Stimulated activated CD8-positive, alpha-beta memory T cell treated with anti-CD3 and anti-CD28 coated beads, Interleukin-2, amount 100 ng/mL, for 1 hour (primary cell): ENCODE data around the gene CMC2.
A peak's percentile ranks its signal among the peaks of the same experiment; 100 is the strongest.

Experiments
- DNase-seq, 2 donors: peaks; one replicate each; pipeline ENCODE4 v3.0.0-alpha.2; 2020; ENCODE audit warnings: low read depth in 2 of 2

Gene CMC2

DNA sequence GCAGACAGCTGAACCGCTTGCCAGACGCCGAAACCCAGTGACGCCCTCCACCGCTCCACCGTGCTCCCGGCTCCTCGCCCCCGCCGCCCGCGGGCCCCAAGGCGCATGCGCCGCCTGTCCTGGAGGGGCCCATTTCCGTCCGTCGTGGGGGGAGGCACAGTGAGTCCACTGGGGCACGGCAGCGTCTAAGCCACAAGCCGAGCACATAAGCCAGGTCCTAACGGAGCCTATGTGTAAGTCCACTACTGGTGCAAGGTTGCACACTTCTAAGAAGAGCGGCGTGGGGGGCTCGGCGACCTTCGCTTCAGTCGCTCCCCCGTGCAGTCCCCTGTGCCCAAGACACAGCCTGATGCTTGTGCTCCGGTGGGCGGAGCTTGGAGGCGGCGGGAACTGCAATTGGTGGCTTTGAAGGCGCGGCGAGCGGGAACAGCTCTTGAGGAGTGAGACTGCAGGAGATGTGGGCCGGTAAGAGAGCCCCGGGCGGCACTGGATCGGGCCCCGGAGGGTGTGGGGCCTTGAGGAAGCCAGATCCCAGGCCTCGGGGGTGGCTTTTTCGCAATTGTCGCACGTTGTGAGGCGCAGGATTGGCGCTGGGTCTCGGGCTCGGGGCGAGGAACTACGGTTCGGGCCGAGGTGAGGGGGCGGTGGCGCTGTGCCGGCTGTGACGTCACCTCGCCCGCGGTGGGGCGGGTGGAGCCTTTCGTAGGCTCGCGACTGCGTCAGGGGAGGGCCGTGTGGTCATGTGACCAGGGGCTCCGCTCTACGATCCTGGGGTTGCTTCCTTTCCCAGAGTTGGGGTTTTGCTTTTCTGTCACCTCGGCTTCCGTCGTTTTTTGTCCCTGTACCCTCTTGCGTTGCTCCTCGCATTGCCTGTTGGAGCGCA lies at the start of gene CMC2, which contains the start of gene CENPN:
Gene CMC2 (minus strand): TSS at position 73 of the 883 bp plus-strand sequence. CDS start 9,491 bp downstream, outside the sequence.
Gene CENPN (plus strand): TSS at position 402 of the 883 bp plus-strand sequence. CDS start 4,726 bp downstream, outside the sequence.
- peak; percentile 92 to 97 for DNase-seq

DNA sequence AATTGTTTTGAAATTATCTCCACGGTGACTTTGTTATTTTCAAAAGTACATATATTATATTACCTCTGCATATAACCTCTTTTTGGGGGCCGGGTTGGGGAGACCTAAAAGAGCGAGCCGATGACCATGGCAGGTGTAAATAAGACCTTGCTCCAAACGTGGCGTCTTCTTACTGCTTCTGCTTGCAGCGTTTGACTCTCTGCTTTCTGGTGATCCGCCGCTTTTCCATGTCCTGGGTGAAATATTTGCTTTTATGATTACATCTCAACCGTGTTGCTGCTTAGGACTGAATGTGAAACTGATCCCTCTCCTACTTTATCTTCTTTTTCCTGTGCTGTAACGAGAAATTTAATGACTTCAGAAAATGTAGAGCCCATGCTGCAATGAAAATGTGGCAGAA lies 47.1 kb upstream of the CMC2 start:
- no peak for DNase-seq

DNA sequence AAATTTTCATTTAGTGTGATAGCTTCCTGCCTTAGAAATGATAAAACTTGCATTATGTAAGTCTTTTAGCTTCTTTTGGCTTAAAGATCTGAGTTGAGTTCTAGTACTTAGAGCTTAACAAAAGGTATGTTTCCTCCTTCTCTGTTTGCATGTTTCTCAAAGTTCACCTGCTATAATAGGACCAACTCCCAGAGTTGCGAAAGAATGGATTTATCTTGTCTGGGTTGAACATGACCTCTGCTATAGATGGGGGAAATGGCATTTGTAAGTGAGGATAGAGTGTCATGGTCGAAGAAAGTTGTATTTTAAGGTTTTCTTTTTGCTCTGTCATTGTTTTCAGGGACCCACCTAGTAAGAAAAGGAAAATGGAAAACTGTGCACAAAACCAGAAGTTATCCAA lies 36.1 kb upstream of the CMC2 start:
- no peak for DNase-seq

DNA sequence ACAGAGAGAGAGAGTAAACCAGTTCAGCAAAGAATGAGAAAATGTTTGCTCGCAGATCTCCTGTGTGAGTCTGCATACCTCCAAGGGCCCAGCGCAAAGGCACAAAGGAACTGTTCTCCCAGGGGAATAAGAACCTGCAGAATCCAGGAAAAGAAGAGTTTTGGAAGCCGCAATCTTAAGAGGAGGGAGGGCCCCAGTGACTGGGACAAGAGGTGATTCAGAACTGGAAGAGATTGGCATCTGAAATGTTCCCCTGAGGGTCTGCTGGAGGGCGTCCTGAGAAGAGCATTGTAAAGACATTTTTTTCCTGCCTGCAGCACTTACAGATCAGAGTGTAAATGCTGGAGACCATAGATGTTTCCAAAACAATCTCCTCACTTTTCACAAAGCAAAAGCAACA lies 35.0 kb upstream of the CMC2 start:
- DNase-seq = no peak

DNA sequence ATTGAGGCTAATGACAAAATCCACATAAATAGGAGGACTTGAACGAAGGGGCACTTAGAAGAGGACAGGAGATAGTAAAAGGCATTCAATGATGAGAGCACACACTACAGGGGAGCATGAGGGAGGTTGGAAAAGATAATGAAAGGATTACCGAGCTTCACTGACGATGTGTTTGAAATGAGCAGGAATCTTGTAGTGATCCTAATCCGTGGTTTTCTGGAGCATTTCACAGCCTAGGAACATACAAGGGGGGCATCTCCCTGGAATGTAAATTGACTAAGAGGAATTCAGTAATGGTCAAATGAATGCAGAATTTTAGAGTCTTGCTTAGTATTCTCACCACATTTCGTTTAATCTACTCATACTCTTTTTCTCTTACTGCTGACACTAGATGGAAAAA lies 34.2 kb upstream of the CMC2 start:
- DNase-seq = no peak

DNA sequence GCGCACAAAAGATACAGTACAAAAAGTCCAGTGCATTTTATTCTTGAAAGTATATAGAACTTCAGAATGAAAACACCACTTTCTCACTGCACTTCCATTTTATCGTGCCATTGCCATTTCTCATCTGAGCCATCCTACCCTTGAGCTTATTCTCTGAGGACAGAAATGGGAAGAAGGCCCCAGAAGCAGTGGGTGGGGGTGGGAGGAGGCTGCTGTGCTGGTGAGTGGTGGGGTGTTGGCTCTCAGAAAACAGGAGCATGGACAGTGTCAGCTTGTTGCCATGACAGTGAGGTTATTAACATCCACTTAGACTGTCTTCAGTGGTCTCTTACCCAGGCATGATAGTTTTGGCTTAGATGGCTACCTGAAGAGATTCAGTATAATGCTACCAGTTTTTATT lies 33.4 kb upstream of the CMC2 start:
- DNase-seq = no peak

DNA sequence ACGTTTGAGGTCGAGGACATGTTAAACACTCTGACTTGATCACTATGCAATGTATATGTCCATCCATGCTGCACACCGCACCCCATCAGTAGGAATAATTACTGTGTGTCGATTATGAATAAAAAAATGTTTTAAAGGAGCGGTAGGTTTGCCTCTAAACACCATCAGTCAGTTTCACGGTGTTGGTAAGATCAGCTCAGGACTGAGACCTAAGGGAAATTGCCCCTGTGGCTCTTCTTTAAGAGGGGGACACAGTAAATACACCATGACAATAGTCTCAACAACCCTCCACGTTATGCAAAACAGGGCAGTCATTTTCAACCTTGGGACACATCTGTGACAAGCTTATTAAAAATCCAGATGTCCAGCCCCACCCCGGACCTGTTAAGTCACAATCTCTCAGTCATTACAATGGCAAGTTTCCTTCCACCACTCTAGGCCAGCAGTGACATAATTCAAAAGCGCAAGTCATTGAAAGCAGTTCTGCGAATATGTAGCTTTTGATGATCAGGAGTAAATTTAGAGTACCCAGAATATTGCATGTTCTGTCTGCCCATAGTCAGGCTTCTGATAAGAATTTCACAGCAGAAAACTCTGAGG lies 30.2 kb upstream of the CMC2 start:
- no peak for DNase-seq

DNA sequence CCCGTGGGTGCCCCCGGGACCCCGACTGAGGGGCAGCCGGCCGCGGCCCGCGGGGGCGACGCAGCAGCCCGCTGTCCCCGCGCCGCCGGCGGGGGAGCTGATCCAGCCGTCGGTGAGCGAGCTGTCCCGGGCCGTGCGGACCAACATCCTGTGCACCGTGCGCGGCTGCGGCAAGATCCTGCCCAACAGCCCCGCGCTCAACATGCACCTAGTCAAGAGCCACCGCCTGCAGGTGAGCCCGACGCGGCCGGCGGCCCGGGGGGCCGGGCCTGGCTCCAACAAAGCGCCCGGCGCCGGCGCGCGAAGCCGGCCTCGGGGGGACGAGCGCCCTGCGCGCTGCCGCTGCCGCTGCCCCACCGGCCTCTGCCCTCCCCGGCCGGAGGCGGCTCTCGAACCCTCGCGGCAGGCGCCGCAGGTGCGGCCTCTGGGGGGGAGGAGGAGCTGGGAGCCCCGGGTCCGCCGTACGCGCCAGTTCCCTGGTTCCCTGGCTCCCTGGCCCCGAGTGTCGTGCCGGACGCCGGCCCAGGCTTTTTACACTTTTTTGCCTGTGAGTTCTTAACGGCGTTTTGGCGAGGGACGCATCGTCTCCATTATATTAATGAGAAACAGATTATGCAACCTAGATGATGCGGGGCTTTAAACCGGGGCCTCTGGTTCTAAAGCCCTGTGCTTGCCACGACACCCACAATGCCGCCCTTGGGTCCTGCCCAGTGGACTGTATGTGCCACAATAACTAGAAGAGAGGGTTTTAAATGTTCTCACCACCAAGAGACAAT lies 29.5 kb upstream of the CMC2 start:
- no peak for DNase-seq

DNA sequence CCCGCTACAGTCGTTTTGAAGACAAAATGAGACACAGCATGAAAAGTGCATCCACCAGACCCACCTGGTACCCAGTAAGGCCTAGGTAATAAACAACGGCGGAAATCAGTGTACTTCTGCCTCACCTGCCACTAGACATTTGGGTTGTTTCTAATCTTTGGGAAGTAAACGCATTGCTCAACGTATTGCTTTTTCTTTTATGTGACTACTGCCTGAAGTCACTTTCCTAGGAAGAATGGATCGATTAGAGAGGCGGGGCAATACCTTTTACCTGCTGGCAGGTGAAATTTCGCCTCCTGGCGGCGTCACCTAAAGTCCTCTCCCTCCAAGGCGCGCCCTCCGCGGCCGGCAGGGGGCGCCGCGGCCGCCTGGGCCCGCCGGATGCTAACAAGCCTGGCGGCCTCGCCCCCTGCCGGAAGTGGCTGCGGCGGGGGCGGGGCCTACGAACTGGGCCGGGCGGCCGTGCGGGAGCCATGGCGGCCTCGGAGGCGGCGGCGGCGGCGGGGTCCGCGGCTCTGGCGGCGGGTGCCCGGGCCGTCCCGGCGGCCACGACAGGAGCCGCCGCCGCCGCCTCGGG lies 28.8 kb upstream of the CMC2 start, which contains the start of gene ATMIN:
Gene ATMIN (plus strand): TSS at position 445 of the 577 bp plus-strand sequence. CDS start 29 bp downstream, at position 474.
- peak; percentile 75 to 82 for DNase-seq

DNA sequence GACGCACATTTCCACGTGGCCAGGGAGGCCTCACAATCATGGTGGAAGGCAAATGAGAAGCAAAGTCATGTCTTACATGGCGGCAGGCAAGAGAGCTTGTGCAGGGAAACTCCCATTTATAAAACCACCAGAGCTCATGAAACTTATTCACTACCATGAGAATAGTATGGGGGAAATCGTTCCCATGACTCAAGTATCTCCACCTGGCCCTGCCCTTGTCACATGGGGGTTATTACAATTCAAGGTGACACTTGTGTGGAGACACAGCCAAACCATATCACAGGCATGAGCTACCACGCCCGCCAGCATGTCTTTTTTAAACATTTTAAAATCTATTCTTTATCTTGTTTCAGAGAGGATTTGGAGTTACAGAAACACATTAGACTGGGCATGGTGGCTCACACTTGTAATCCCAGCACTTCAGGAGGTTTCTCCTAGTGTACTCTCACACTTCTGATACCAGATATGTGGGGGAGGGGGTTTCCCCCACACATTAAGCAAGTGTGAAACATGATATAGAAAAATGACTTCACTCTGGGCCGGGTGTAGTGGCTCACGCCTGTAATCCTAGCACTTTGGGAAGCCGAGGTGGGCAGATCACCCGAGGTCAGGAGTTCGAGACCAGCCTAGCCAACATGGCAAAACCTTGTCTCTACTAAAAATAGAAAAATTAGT lies 23.4 kb upstream of the CMC2 start:
- DNase-seq = no peak

DNA sequence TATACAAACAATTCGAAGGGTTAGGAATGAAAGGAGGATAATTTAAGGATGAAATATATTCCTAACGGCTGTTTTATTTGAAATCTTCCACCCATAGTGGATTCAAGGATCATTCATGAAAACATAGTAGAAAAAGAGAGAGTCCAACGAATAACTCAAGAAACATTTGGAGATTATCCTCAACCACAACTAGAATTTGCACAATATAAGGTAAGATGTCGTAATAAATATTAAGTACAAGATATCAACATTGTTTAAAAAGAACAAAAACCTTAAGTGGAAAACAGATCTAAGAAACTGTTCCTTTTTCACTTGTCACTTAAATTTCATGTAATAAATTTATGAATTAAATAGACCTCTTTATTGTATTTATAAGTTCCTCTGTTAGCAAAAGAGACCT lies 19.7 kb upstream of the CMC2 start:
- no peak for DNase-seq

DNA sequence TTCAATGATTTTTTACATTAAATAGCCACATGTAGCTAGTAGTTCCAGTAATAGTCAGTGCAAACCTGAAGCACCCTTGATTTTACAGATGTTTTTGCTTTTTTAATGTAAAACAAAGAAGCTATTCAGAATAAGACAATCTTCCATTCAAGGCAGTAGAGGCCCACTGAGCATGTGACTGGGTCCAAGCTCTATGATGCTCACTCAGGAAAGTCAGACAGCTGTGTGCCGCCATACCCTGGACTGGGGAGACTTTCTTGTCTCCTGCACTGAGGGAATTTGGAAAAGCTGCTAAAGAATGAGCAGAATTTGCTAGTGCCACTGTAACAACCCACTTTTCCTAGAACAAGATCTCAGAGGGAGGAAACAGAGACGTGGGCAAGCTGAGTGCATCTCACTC lies 11.8 kb upstream of the CMC2 start:
- DNase-seq = no peak

DNA sequence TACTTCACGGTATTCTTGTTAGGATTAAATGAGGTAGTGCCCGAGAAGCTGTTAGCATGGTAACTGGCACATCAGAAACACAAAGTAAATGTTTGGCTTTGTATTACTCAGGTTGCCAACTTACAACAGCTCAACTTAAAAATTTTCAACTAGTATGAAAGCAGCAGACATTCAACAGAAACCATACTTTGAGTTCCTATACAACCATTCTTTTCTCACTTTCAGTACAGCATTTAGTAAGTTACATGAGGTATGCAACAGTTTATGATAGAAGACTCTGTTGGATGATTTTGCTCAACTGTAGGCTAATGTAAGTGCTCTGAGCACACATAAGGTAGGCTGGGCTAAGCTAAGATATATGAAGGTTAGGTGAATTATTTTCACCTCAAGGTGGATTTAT lies 8.0 kb upstream of the CMC2 start:
- DNase-seq = no peak

DNA sequence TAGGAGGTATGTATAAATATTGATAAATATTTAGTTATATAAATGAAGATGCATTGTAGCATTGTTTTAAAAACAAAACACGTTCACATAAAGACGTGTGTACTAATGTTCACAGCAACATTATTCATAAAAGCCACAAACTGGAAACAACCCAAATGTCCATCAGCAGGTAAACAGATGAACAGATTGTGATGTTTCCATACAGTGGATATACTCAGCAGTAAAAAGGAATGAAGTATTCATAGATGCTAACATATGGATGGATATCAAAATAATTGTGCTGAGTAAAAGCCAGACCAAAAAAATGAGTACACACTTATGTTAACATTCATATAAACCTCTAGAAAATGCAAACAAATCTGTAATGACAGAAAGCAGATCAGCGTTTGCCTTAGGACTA lies 6.3 kb upstream of the CMC2 start:
- DNase-seq = no peak

DNA sequence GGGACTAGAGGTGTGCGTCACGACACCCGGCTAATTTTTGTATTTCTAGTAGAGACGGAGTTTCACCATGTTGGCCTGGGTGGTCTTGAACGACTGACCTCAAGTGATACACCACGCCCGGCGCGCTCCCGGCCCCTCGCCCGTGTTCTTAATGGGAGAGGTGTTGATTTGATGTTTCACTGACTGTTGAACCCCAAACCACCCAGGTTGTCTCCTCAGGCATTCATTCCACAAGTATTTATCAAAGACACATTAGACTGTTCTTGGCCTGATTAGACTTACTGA lies 1.8 kb upstream of the CMC2 start:
- no peak for DNase-seq

DNA sequence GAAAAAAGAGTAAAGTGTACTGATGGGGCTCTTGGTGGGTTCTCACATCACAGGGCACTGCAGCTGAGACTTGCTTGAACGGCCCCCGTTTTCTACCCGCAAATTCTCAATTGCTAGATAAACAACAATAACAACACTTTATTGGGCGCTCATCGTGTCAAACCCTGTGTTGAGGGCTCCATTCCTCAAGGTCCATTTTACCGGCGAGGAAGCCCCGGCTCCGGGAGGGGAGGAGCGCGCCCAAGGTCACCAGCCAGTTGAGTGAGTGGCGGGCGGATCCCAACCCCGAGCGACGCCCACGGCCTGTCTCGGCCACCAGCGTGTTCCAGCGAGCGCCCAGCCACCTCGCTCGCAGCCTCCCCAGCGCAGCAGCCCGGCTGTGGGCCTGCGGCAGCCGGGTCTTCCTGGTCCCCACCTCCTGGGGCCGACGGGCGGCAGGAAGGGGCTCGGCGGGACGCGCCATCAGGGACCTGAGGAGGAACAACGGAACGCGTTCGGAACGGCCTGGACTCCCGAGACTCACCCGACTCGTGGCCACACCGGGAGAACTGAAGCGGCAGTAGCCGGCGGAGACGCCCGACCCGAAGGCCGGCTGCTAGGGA lies 373 bp downstream of the CMC2 start:
- DNase-seq = peak; percentile 43 to 49

DNA sequence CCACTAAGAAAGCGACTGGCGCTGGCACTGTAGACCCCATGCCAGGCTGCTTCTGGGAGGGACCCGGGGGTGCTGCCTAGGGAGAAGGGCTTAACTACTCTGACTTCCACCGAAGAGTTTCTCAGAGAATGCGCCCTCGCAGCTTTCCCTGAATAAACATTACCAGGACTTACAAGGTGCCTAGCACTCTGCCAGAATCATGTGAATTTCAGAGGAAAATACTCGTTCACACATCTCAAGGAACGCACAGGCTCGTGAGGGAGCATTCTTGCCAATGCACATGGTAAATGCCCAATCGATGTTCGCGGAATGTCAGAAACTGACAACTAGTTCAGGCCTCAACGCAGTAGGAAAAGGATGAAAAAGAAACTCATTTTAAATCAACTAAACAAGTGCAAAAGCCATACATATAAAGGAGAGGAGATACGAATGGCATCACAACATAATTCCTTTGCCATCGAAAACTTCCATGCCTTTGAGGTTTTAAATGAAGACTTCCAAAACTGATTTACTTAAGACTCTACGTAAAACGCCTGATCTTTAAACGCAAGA lies 999 bp downstream of the CMC2 start:
- no peak for DNase-seq

DNA sequence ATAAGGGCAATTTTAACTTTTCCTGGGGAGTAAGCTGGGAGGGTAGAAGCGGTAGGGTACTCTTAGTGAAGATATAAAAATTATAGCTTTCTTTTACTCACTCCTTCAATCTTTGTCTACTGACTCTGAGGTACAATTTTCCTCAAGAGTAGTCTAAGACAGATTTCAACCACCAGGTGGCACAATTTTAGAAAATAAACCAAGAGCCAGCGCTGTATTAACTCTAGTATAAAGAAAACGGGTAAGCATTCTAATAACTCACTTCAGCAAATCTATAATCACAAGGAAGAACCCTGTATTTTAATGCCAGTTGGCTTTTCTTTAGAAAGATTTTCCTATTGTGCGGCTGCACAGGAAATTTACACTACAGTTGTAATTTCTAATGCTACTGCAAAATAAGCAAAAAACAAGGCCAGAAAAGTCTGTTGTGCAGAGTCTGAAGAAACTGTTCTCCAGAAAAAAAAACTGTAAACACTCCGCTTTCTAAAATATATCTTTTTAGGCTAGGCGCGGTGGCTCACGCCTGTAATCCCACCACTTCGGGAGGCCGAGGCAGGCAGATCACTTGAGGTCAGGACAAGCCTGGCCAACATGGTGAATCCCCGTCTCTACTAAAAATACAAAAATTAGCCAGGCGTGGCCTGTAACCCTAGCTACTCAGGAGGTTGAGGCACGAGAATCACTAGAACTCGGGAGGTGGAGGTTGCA lies 1.9 kb downstream of the CMC2 start:
- DNase-seq = no peak

DNA sequence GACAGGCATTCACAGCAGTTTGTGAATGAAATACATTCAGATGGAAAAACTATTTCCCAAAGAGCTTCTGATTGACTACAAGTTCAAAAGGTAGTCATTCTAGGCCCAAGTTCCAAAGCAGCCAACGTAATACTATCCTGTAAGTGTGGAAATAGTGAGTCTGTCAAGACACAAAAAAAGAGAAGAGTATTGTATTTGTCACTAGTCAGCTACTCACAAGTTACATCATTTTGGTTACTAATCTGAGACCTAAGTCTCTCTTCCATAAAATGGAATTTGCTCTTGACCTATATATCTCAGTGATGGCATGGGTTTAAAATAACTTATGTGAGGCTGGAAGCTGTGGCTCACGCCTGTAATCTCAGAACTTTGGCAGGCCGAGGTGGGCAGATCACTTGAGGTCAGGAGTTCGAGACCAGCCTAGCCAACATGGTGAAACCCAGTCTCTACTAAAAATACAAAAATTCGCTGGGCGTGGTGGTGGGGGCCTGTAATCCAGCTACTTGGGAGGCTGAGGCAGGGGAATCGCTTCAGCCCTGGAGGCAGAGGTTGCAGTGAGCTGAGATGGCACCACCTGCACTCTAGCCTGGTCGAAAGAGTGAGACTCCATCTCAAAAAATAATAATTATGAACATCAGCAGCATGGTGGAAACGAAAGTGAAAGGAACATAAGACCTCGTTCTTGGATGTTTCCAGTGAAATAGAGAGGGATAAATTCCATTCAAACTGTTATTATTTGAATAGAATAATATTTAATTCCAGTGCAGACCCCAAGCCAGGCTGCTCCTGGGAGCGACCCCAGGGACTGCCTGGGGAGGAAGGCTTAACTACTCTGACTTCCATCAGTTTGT lies 2.9 kb downstream of the CMC2 start:
- no peak for DNase-seq
